GM18867 (cell line): Measurements from ENCODE around the gene ZBTB7B.
A peak's percentile ranks its signal among the peaks of the same experiment; 100 is the strongest.
"Not testable (repeated sequence)": the region's sequence is repeated elsewhere in the genome, so short reads cannot be mapped to it uniquely, and the experiment has no call there.

Experiments
- ATAC-seq: cut with Tn5 transposase; IDR thresholded peaks from one replicate; pipeline ENCODE4 v1.9.1; 2021; ENCODE audit warnings: mild to moderate bottlenecking, moderate library complexity; ENCODE audit not compliant: unreplicated experiment

ZBTB7B gene

DNA sequence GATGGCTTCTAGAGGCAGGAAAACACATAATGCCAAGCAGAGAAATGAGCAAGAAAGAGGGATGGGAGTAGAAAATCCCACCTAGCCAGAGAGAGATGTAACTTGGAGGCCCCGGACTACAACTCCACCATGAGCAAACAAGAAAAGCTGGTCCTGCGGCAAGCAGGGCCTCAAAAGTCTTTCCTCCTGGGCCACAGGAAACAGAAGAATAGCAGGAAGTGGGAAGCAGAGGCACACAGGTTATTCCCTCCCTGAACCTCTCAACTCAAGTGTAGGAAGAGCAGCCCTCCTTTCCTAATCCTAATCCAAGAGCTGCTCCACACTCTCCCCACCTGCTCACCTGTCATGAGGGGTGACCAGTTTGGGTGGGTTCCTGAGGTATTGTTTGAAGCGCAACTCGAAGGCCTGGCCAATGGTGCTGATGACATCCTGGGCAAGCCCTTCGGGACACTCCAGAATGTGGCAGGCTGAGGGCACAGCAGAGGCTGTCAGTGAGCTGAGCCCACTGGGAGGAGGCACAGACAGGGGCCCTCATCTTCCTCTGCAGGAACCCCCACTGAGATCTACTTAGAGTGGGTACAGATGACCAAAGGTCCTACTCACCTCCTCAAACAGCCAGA is 35.2 kb upstream of the ZBTB7B start:
- no peak for ATAC-seq

DNA sequence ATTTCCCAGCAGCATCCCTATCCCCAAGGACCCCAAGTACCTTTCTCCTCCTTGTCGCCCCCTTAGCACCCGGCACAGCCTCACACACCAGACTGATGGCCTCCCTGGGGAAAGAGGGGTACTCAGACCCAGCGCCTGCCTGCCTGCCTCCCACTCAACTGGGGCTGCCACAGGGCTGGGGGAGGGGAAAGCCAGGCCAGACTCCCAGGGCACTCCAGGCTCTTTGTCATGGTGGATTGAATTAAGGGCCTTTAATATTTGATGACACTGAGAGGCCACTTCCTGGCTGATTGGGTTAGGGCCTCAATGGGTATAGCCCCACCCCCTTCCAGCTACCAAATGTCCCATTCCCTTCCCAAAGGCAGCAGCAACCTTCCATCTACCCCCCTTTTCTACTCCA is 33.9 kb upstream of the ZBTB7B start:
- ATAC-seq: no peak

GRCh38 chr1:154969246-154969645 is 33.4 kb upstream of the ZBTB7B start:
- ATAC-seq: no peak

GRCh38 chr1:154969860-154970452 is 32.6 kb upstream of the ZBTB7B start:
- no peak for ATAC-seq

GRCh38 chr1:154970631-154971340 is 31.8 kb upstream of the ZBTB7B start, which contains the start of gene SHC1:
TSS of gene SHC1 (minus strand) at chr1:154970747. CDS start at chr1:154970526, 221 bp downstream.
- ATAC-seq: no peak

GRCh38 chr1:154971341-154971998 is 31.1 kb upstream of the ZBTB7B start:
- no peak for ATAC-seq

GRCh38 chr1:154972213-154972516 is 30.4 kb upstream of the ZBTB7B start:
- ATAC-seq: no peak

- ATAC-seq: no peak
Measured at GRCh38 chr1:154972517-154973343, 29.9 kb upstream of the ZBTB7B start.

- ATAC-seq: peak; percentile 14
Measured at GRCh38 chr1:154973344-154974101, 29.1 kb upstream of the ZBTB7B start.

DNA sequence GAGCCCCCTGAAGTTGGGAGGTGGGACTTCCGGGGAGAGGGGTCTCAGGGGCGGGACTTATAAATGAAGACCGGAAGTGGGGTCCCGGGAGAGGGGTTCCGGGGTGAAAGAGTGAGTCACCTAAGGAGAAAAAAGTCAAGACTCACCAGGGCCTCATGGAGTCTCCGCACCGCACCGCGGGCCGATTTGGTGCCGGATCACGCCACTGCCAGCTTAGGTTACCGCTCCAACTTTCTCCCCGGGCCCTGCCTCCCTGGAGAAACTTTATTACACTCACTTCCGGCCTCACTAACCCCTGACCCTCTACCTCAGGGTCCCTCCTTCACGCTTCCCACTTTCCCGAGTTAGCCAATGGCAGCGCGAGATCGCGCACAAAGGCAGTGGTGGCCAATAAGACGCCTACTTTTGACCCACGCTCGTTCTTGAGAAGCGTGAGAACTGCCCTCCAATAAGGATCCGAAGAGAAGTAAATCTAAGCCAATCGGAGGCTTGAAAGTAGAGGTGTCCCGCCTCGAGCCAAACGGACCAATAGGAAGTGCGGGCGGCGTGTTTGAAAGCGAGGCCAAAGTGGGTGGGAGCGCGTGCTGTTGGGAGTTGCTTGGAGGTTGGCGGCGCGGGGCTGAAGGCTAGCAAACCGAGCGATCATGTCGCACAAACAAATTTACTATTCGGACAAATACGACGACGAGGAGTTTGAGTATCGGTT is 28.3 kb upstream of the ZBTB7B start, which contains the start of gene CKS1B:
CKS1B (plus strand) TSS at position 580 of the 706 bp plus-strand sequence; CDS start at position 645, 65 bp downstream.
- ATAC-seq: peak; percentile 77

GRCh38 chr1:154974808-154975408 is 27.7 kb upstream of the ZBTB7B start:
- ATAC-seq: peak; percentile 41

DNA sequence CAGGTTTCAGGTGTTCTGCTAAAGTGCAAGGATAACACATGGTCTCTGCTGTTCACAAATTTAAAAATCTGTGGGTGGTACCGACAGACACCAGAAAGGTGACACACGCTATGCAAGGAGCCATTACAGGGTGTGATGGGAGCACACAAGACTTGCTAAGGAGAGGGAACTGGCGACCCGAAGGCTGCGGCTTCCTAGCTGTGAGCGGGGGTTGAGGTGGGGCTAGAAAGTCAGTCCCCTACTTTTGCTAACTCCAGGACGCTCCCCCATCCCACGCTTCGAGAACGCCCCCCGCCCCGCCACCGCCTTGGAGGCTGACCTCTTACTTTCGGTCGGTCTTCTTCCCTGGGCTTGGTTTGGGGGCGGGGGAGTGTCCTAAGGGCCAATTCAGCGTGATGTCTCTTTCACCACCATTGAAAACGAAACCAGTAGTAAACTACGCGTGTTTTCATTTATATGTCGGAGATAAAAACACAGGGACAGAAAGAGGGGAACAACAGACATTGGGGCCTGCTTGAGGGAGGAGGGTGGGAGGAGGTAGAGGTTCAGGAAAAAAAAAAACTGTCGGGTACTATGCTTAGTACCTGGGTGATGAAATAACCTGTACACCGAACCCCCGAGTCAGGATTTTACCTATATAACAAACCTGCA is 27.1 kb upstream of the ZBTB7B start:
- no peak for ATAC-seq

DNA sequence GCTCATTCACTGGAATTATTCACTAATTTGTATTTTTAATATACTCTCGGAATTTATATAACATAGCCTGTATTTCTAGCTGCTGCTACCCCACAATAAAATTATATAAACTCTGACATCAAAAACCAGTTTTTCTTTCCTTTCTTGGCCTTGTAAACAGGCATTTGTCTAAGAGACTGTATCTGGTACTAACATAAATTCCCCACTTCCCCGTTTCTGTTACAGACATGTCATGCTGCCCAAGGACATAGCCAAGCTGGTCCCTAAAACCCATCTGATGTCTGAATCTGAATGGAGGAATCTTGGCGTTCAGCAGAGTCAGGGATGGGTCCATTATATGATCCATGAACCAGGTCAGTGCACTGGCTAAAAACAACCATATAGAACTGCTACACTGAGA is 24.8 kb upstream of the ZBTB7B start:
- not testable (repeated sequence) for ATAC-seq

DNA sequence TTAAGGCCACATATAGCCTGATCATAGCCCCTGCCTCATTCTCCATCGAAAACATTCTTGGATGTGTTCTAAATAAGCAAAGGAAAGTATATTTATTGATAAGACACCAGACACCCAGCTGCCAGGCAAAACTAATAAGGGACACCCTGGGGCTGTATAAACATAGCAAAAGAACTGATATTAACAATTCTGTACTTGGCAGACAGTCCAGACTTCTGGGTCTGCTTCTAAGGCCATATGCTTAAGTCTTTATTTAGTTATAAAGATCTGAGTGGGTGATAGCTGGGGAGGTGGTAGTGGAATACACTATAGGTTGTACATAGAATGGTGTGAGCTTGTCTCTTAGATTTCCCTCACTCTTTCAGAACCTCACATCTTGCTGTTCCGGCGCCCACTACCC is 24.2 kb upstream of the ZBTB7B start:
- no peak for ATAC-seq

DNA sequence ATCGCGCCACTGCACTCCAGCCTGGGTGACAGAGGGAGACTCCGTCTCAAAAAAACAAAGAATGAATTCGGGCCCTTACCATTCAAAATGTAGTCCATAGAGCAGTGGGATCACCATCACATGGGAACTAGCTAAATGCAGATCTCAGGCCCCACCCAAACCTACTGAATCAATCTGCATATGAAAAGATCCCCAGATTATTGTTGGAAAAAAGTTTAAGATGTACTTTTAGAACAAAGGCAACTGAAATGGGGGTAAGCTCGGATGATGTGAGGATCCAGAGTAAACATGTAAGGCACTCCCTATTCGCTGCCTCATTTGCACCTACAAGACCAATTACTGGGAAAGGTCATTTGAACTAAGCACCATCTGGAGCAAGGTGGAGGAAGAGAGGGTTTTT is 20.3 kb upstream of the ZBTB7B start:
- no peak for ATAC-seq

DNA sequence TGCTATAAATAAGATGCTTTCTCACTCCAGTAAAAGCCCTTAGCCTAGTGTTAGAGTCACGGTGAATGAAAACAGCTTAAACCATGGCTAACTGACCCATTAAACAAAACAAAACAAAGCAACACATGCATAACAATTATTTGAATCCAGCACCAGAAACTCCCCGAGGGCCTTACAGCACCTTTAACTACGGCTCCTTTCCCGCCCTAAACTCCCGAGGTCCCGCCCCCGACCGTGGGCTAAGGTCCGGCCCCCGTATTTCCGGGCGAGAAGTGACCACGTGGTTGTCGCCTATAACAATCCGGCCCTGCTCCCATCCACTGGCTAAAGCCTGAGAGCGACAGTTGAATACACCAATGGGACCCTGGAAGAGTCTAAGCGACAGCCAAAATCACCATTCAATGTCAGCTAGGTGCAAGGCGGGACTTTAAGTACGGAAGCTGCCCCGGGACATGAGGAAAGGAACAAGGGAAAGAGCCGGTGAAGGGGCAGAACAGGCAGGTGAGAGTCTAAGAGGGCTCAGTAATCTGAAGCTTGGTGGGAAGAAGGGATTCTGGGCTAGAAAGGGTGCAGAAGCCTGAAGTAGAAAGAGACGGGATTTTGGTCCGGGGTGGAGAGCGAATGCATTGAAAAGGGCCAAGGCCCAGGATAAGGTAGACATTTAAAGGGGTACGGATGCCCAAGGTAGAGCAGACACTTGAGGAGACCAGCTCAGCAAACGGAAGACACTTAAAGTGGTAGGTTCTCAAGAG is 19.5 kb upstream of the ZBTB7B start, which contains the start of gene FLAD1:
FLAD1 (plus strand) TSS at position 448 of the 752 bp plus-strand sequence. CDS start 351 bp downstream, outside the sequence.
- peak; percentile 95 for ATAC-seq

- ATAC-seq: no peak
Measured at GRCh38 chr1:154983776-154984466, 18.7 kb upstream of the ZBTB7B start.
